ENCODE data around the gene TCERG1. TPM values are rescaled to one million over a fixed set of nuclear protein-coding genes. Genes with fewer than 3 reads are reported as not detected.

The TCERG1 gene
- total and polyA plus RNA-seq, 2 experiments from 2014 or later = 23.6 to 37.0 TPM

- H3K36me3 ChIP-seq (ENCODE audit: low read depth) = no peaks in the 10 kb centered on the region
- no peaks in the 10 kb centered on the region for H3K79me2 ChIP-seq (ENCODE audit: insufficient read depth)
- H3K27me3 ChIP-seq (replicated peaks; ENCODE audit: insufficient read depth) = no peaks in the 10 kb centered on the region; the same call in 1 of the 2 replicates
- DNase-seq = peak; percentile 78
- no peak overlapping the region for H3K9ac ChIP-seq
- H3K27ac ChIP-seq = no peak overlapping the region
- no peak overlapping the region for H2AFZ ChIP-seq
- in situ Hi-C loops (cut with MboI) = loop anchor here (5.0 to 25.0 kb wide), 3 partner anchors 425 to 1020 kb away; no protein-coding TSS in a partner anchor
- H3F3A ChIP-seq (ENCODE audit: insufficient read depth) = no peaks in the 10 kb centered on the region
- WGBS, 2 experiments (ENCODE audit: low coverage in 1 of 2, low lambda C conversion rate in 2 of 2, missing lambda C conversion rate in 2 of 2) = 14 to 17% methylated on average over 16 of the region's 16 CpGs
- TF ChIP-seq EZH2 (IDR thresholded peaks at IDR 0.05; ENCODE audit: insufficient read depth, poor library complexity, severe bottlenecking) (no peak), EZH2phosphoT487 (IDR thresholded peaks at IDR 0.05; ENCODE audit: insufficient read depth, low read depth) (no peak)
- no peaks in the 10 kb centered on the region for H3K4me1 ChIP-seq (ENCODE audit: insufficient read depth)
- H3K4me2 ChIP-seq (ENCODE audit: unreplicated experiment) = no peak overlapping the region
- no peak overlapping the region for H3K4me3 ChIP-seq
- no peaks in the 10 kb centered on the region for H3K9me2 ChIP-seq (ENCODE audit: insufficient read depth)
- no peaks in the 10 kb centered on the region for H3K9me3 ChIP-seq (ENCODE audit: low read depth)
- H4K20me1 ChIP-seq (ENCODE audit: insufficient read depth) = no peaks in the 10 kb centered on the region
These were observed 95.1 kb downstream of the TCERG1 start for GRCh38 chr5:146541958-146542849.

- no peak overlapping the region for H3K27ac ChIP-seq
- H3K4me1 ChIP-seq (ENCODE audit: insufficient read depth) = no peaks in the 10 kb centered on the region
- no peaks in the 10 kb centered on the region for H4K20me1 ChIP-seq (ENCODE audit: insufficient read depth)
- no peaks in the 10 kb centered on the region for H3F3A ChIP-seq (ENCODE audit: insufficient read depth)
- TF ChIP-seq EZH2phosphoT487 (IDR thresholded peaks at IDR 0.05; ENCODE audit: insufficient read depth, low read depth) (no peak), EZH2 (IDR thresholded peaks at IDR 0.05; ENCODE audit: insufficient read depth, poor library complexity, severe bottlenecking) (no peak)
- no peak for DNase-seq
- H2AFZ ChIP-seq = no peak overlapping the region
- no peak overlapping the region for H3K4me3 ChIP-seq
- H3K9me2 ChIP-seq (ENCODE audit: insufficient read depth) = no peaks in the 10 kb centered on the region
- no peak overlapping the region for H3K9ac ChIP-seq
- no peaks in the 10 kb centered on the region for H3K79me2 ChIP-seq (ENCODE audit: insufficient read depth)
- H3K36me3 ChIP-seq (ENCODE audit: low read depth) = no peaks in the 10 kb centered on the region
- H3K9me3 ChIP-seq (ENCODE audit: low read depth) = no peaks in the 10 kb centered on the region
- in situ Hi-C loops (cut with MboI) = loop anchor here (5.0 to 25.0 kb wide), 3 partner anchors 423 to 1018 kb away; no protein-coding TSS in a partner anchor
- H3K27me3 ChIP-seq (replicated peaks; ENCODE audit: insufficient read depth) = no peaks in the 10 kb centered on the region; the same call in 1 of the 2 replicates
- H3K4me2 ChIP-seq (ENCODE audit: unreplicated experiment) = no peak overlapping the region
These were observed 97.1 kb downstream of the TCERG1 start for GRCh38 chr5:146544232-146544631.

- WGBS, 2 experiments (ENCODE audit: low coverage in 1 of 2, low lambda C conversion rate in 2 of 2, missing lambda C conversion rate in 2 of 2) = 2 to 3% methylated on average over 2 of the region's 2 CpGs
- Histone ChIP-seq H3K36me3 (ENCODE audit: low read depth) (no peaks in the 10 kb centered on the region), H3K9me3 (ENCODE audit: low read depth) (no peaks in the 10 kb centered on the region), H3K27ac (no peak overlapping the region), H3K4me2 (ENCODE audit: unreplicated experiment) (no peak overlapping the region), H3F3A (ENCODE audit: insufficient read depth) (no peaks in the 10 kb centered on the region), H3K79me2 (ENCODE audit: insufficient read depth) (no peaks in the 10 kb centered on the region), H3K9ac (no peak overlapping the region), H3K27me3 (replicated peaks; ENCODE audit: insufficient read depth) (no peaks in the 10 kb centered on the region; the same call in 1 of the 2 replicates), H3K4me1 (ENCODE audit: insufficient read depth) (no peaks in the 10 kb centered on the region), H2AFZ (no peak overlapping the region), H4K20me1 (ENCODE audit: insufficient read depth) (no peaks in the 10 kb centered on the region), H3K4me3 (no peak overlapping the region), H3K9me2 (ENCODE audit: insufficient read depth) (no peaks in the 10 kb centered on the region)
- no peak for DNase-seq
- no peak for TF ChIP-seq EZH2phosphoT487 (IDR thresholded peaks at IDR 0.05; ENCODE audit: insufficient read depth, low read depth)
- TF ChIP-seq EZH2 (IDR thresholded peaks at IDR 0.05; ENCODE audit: insufficient read depth, poor library complexity, severe bottlenecking) = no peak
- in situ Hi-C loops (cut with MboI) = loop anchor here (10.0 to 25.0 kb wide), 2 partner anchors 646 to 1013 kb away; no protein-coding TSS in a partner anchor
These were observed 101.8 kb downstream of the TCERG1 start for GRCh38 chr5:146548781-146549449.

GRCh38 chr5:146549615-146550014, 102.5 kb downstream of the TCERG1 start:
- Histone ChIP-seq H3K27me3 (replicated peaks; ENCODE audit: insufficient read depth) (no peaks in the 10 kb centered on the region; the same call in 1 of the 2 replicates), H3K4me3 (no peak overlapping the region), H3K9ac (no peak overlapping the region), H3K27ac (no peak overlapping the region), H3K9me2 (ENCODE audit: insufficient read depth) (no peaks in the 10 kb centered on the region), H3K79me2 (ENCODE audit: insufficient read depth) (no peaks in the 10 kb centered on the region), H3K36me3 (ENCODE audit: low read depth) (no peaks in the 10 kb centered on the region), H2AFZ (no peak overlapping the region), H3F3A (ENCODE audit: insufficient read depth) (no peaks in the 10 kb centered on the region), H4K20me1 (ENCODE audit: insufficient read depth) (no peaks in the 10 kb centered on the region), H3K4me1 (ENCODE audit: insufficient read depth) (no peaks in the 10 kb centered on the region), H3K4me2 (ENCODE audit: unreplicated experiment) (no peak overlapping the region), H3K9me3 (ENCODE audit: low read depth) (no peaks in the 10 kb centered on the region)
- in situ Hi-C loops (cut with MboI) = loop anchor here (10.0 to 25.0 kb wide), 2 partner anchors 645 to 1013 kb away; no protein-coding TSS in a partner anchor
- TF ChIP-seq EZH2phosphoT487 (IDR thresholded peaks at IDR 0.05; ENCODE audit: insufficient read depth, low read depth) (no peak), EZH2 (IDR thresholded peaks at IDR 0.05; ENCODE audit: insufficient read depth, poor library complexity, severe bottlenecking) (no peak)
- no peak for DNase-seq
